Cardiac fibroblast (primary cell): ENCODE results near the gene IL1RL1.

Experiments
- DNase-seq, 2 donors: peaks; one replicate each; pipeline versions ENCODE4 v3.0.0 to v3.0.0-alpha.2; 2010; ENCODE audit warnings: low read depth in 2 of 2
- H3K4me3 ChIP-seq, 2 donors: replicated peaks in 1 of 2; 1 replicate in 1 of 2; 2 replicates in 1 of 2; pipeline ENCODE4 v1.5.1; 2011; ENCODE audit warnings: low read depth in 2 of 2, low read length in 2 of 2, mild to moderate bottlenecking in 2 of 2, moderate library complexity in 1 of 2
- CTCF ChIP-seq: IDR thresholded peaks from one replicate; pipeline ENCODE4 v1.5.1; 2011; ENCODE audit warnings: low read depth, mild to moderate bottlenecking, low read length, inconsistent platforms

The IL1RL1 gene

GRCh38 chr2:102361632-102362241 lies 50.4 kb downstream of the IL1RL1 start:
- TF ChIP-seq CTCF, result no peak

GRCh38 chr2:102365763-102366162 lies 54.4 kb downstream of the IL1RL1 start:
- no peak for TF ChIP-seq CTCF
- no peak overlapping the region for H3K4me3 ChIP-seq
- DNase-seq, result no peak

More at GRCh38 chr2:102361632-102362241, 50.4 kb downstream of the IL1RL1 start:
- DNase-seq, result no peak
- H3K4me3 ChIP-seq, result no peak overlapping the region

- H3K4me3 ChIP-seq, result no peak overlapping the region
Observed at GRCh38 chr2:102366406-102367112, 55.2 kb downstream of the IL1RL1 start.

GRCh38 chr2:102367331-102367971 lies 56.1 kb downstream of the IL1RL1 start:
- TF ChIP-seq CTCF, result no peak
- DNase-seq, result no peak

More at GRCh38 chr2:102366406-102367112, 55.2 kb downstream of the IL1RL1 start:
- no peak for TF ChIP-seq CTCF
- DNase-seq, result no peak

GRCh38 chr2:102368461-102369109 lies 57.2 kb downstream of the IL1RL1 start:
- no peak for TF ChIP-seq CTCF
- DNase-seq, result no peak
- no peak overlapping the region for H3K4me3 ChIP-seq

More at GRCh38 chr2:102367331-102367971, 56.1 kb downstream of the IL1RL1 start:
- no peak overlapping the region for H3K4me3 ChIP-seq

GRCh38 chr2:102369866-102370265 lies 58.5 kb downstream of the IL1RL1 start:
- no peak for DNase-seq
- H3K4me3 ChIP-seq, result no peak overlapping the region
- no peak for TF ChIP-seq CTCF
